Measurements from ENCODE around the gene SPATS2. TPM values are rescaled to one million over a fixed set of nuclear protein-coding genes. Genes with fewer than 3 reads are reported as not detected.

SPATS2 gene
- total RNA-seq, 2 experiments from 2014 or later, result 22.7 to 36.4 TPM

GRCh38 chr12:49349266-49349665 is 18.0 kb upstream of the SPATS2 start:
- Histone ChIP-seq H3K9me2 (ENCODE audit: insufficient read depth, low read length) (no peaks in the 10 kb centered on the region), H3K4me3 (ENCODE audit: low read depth, low read length, poor library complexity, severe bottlenecking) (no peak overlapping the region), H3K27ac (ENCODE audit: low read depth, low read length, poor library complexity, severe bottlenecking) (no peak overlapping the region), H3K79me2 (ENCODE audit: insufficient read depth, low read depth, low read length) (no peaks in the 10 kb centered on the region), H3K36me3 (ENCODE audit: insufficient read depth, low read length) (no peaks in the 10 kb centered on the region), H2AFZ (ENCODE audit: low read length) (no peak overlapping the region), H4K20me1 (ENCODE audit: insufficient read depth, low read length) (no peaks in the 10 kb centered on the region), H3K9me3 (ENCODE audit: low read length) (no peaks in the 10 kb centered on the region), H3K4me2 (ENCODE audit: low read length) (no peak overlapping the region), H3K4me1 (ENCODE audit: insufficient read depth, low read length, poor library complexity, severe bottlenecking) (peaks cover 38% of the 10 kb centered on the region)
- TF ChIP-seq EZH2phosphoT487 (IDR thresholded peaks at IDR 0.05; ENCODE audit: borderline replicate concordance, low read depth, low read length), result no peak
- TF ChIP-seq CTCF (conservative IDR thresholded peaks at IDR 0.05; ENCODE audit: low read length), result no peak
- DNase-seq (ENCODE audit: low spot score), result no peak
- intact Hi-C loops (cut with micrococcal nuclease; ENCODE audit: unreplicated experiment), result loop anchor here (5.0 kb wide), 1 partner anchor 162 kb away; the partner anchor contains the start of gene TUBA1A
- ChIA-PET POLR2A (interaction anchor here (1.0 kb wide), 1 partner anchor 161 kb away, joined by 4 read pairs; no protein-coding TSS in a partner anchor), CTCF (ENCODE audit: unreplicated experiment) (no interaction called here)
- BruUV-seq (replicated peaks), result no TSS peak

- no peak overlapping the region for H3K4me2 ChIP-seq (ENCODE audit: low read length)
- no peak for DNase-seq (ENCODE audit: low spot score)
- no peaks in the 10 kb centered on the region for H3K9me3 ChIP-seq (ENCODE audit: low read length)
- no peaks in the 10 kb centered on the region for H3K36me3 ChIP-seq (ENCODE audit: insufficient read depth, low read length)
- no peaks in the 10 kb centered on the region for H3K79me2 ChIP-seq (ENCODE audit: insufficient read depth, low read depth, low read length)
- intact Hi-C loops (cut with micrococcal nuclease; ENCODE audit: unreplicated experiment), result no loop called here
- peaks cover 8% of the 10 kb centered on the region for H3K4me1 ChIP-seq (ENCODE audit: insufficient read depth, low read length, poor library complexity, severe bottlenecking)
- H3K9me2 ChIP-seq (ENCODE audit: insufficient read depth, low read length), result no peaks in the 10 kb centered on the region
- no peak for TF ChIP-seq EZH2phosphoT487 (IDR thresholded peaks at IDR 0.05; ENCODE audit: borderline replicate concordance, low read depth, low read length)
- TF ChIP-seq CTCF (conservative IDR thresholded peaks at IDR 0.05; ENCODE audit: low read length), result no peak
- no peaks in the 10 kb centered on the region for H4K20me1 ChIP-seq (ENCODE audit: insufficient read depth, low read length)
- CTCF ChIA-PET (ENCODE audit: unreplicated experiment), result no interaction called here
- no peak overlapping the region for H2AFZ ChIP-seq (ENCODE audit: low read length)
- H3K27ac ChIP-seq (ENCODE audit: low read depth, low read length, poor library complexity, severe bottlenecking), result no peak overlapping the region
- POLR2A ChIA-PET, result interaction anchor here (0.6 to 0.9 kb wide), 2 partner anchors 9 to 107 kb away, joined by 3 to 4 read pairs; no protein-coding TSS in a partner anchor
- BruUV-seq (replicated peaks), result no TSS peak
- no peak overlapping the region for H3K4me3 ChIP-seq (ENCODE audit: low read depth, low read length, poor library complexity, severe bottlenecking)
Measured at GRCh38 chr12:49352351-49352750, 14.9 kb upstream of the SPATS2 start.

GRCh38 chr12:49355913-49356312 is 11.3 kb upstream of the SPATS2 start:
- POLR2A ChIA-PET, result no interaction called here
- Histone ChIP-seq H3K36me3 (ENCODE audit: insufficient read depth, low read length) (no peaks in the 10 kb centered on the region), H3K27ac (ENCODE audit: low read depth, low read length, poor library complexity, severe bottlenecking) (no peak overlapping the region), H3K79me2 (ENCODE audit: insufficient read depth, low read depth, low read length) (no peaks in the 10 kb centered on the region), H3K9me3 (ENCODE audit: low read length) (no peaks in the 10 kb centered on the region), H3K4me1 (ENCODE audit: insufficient read depth, low read length, poor library complexity, severe bottlenecking) (no peaks in the 10 kb centered on the region), H3K9me2 (ENCODE audit: insufficient read depth, low read length) (no peaks in the 10 kb centered on the region), H4K20me1 (ENCODE audit: insufficient read depth, low read length) (no peaks in the 10 kb centered on the region), H3K4me3 (ENCODE audit: low read depth, low read length, poor library complexity, severe bottlenecking) (no peak overlapping the region), H2AFZ (ENCODE audit: low read length) (no peak overlapping the region), H3K4me2 (ENCODE audit: low read length) (no peak overlapping the region)
- intact Hi-C loops (cut with micrococcal nuclease; ENCODE audit: unreplicated experiment), result loop anchor here (2.0 kb wide), 1 partner anchor 67 kb away; no protein-coding TSS in a partner anchor
- DNase-seq (ENCODE audit: low spot score), result no peak
- no TSS peak for BruUV-seq (replicated peaks)
- TF ChIP-seq CTCF (conservative IDR thresholded peaks at IDR 0.05; ENCODE audit: low read length) (no peak), EZH2phosphoT487 (IDR thresholded peaks at IDR 0.05; ENCODE audit: borderline replicate concordance, low read depth, low read length) (no peak)
- CTCF ChIA-PET (ENCODE audit: unreplicated experiment), result no interaction called here
